Smooth muscle cell (in vitro differentiated cells): ENCODE results near the gene FZR1. TPM values are rescaled to one million over a fixed set of nuclear protein-coding genes. Genes with fewer than 3 reads are reported as not detected.

Experiments used
- DNase-seq: peaks from one replicate; lab custom pipeline; 2025; ENCODE audit not compliant: unreplicated experiment; lab: John Stamatoyannopoulos, UW
- H2AFZ ChIP-seq: fragments of 200-600 bp; sonication (generic); 2 replicates; pipeline ENCODE4 v1.6.0; 2016; ENCODE audit warnings: antibody characterized with exemption, low read depth, mild to moderate bottlenecking
- H3F3A ChIP-seq: fragments of 200-600 bp; sonication (generic); 2 replicates; pipeline ENCODE4 v1.6.0; 2017; ENCODE audit warnings: antibody characterized with exemption, low read depth
- H3K27ac ChIP-seq: fragments of 200-600 bp; sonication (generic); 2 replicates; pipeline ENCODE4 v1.5.1; 2016; ENCODE audit warnings: low read depth, mild to moderate bottlenecking
- H3K27me3 ChIP-seq: fragments of 200-600 bp; sonication (generic); 2 replicates; pipeline ENCODE4 v1.6.1; 2016; ENCODE audit warnings: low read depth, mild to moderate bottlenecking
- H3K36me3 ChIP-seq: fragments of 200-600 bp; sonication (generic); 2 replicates; pipeline ENCODE4 v1.5.1; 2016; ENCODE audit warnings: low read depth
- H3K4me1 ChIP-seq: fragments of 200-600 bp; sonication (generic); 2 replicates; pipeline ENCODE4 v1.5.1; 2016; ENCODE audit warnings: low read depth
- H3K4me2 ChIP-seq: fragments of 200-600 bp; sonication (generic); 2 replicates; pipeline ENCODE4 v1.6.0; 2016; ENCODE audit warnings: mild to moderate bottlenecking
- H3K4me3 ChIP-seq: fragments of 200-600 bp; sonication (generic); 2 replicates; pipeline ENCODE4 v1.5.1; 2016; ENCODE audit warnings: mild to moderate bottlenecking
- H3K79me2 ChIP-seq: fragments of 200-600 bp; sonication (generic); 2 replicates; pipeline ENCODE4 v1.6.0; 2016; ENCODE audit warnings: low read depth, mild to moderate bottlenecking
- H3K9ac ChIP-seq: fragments of 200-600 bp; sonication (generic); 2 replicates; pipeline ENCODE4 v1.6.0; 2016; ENCODE audit warnings: low read depth
- H3K9me3 ChIP-seq: fragments of 200-600 bp; sonication (generic); replicated peaks from 2 replicates; pipeline ENCODE4 v1.5.1; 2016; ENCODE audit warnings: low read depth
- H4K20me1 ChIP-seq: fragments of 200-600 bp; sonication (generic); 2 replicates; pipeline ENCODE4 v1.6.0; 2016; ENCODE audit warnings: low read depth
- CTCF ChIP-seq: fragments of 200-600 bp; sonication (generic); IDR thresholded peaks from 2 replicates; pipeline ENCODE4 v1.5.1; 2017; ENCODE audit warnings: borderline replicate concordance, mild to moderate bottlenecking, antibody characterized with exemption; ENCODE audit not compliant: insufficient read depth, poor library complexity, severe bottlenecking
- WGBS: methylation state at CpG from one replicate; pipeline ENCODE4 v1.1.7; 2016; ENCODE audit warnings: low lambda C conversion rate; 5-methylcytosine and 5-hydroxymethylcytosine counted together
- polyA plus RNA-seq: library from polyadenylated mRNA; unstranded; fragments of >200 nt; fragmentation: Nextera tagmentation; extraction: Ambion mirVana; gene quantifications from 2 replicates; pipeline ENCODE4 v1.2.1, GENCODE V29; 2016
- total RNA-seq: library from RNA; depleted of rRNA; stranded (reverse); fragments of >200 nt; gene quantifications from 2 replicates; pipeline ENCODE4 v1.2.3, GENCODE V29; 2014

The FZR1 gene
- total and polyA plus RNA-seq, 2 experiments from 2014 or later, result 16.3 to 49.7 TPM

- TF ChIP-seq CTCF, result no peak
- DNase-seq, result no peak
- Histone ChIP-seq H3K9me3 (no peaks in the 10 kb centered on the region), H3K79me2 (no peaks in the 10 kb centered on the region), H4K20me1 (no peaks in the 10 kb centered on the region), H3K9ac (no peak overlapping the region), H3K4me3 (no peak overlapping the region), H3K36me3 (no peaks in the 10 kb centered on the region), H3K4me2 (no peak overlapping the region), H2AFZ (no peak overlapping the region), H3K27me3 (no peaks in the 10 kb centered on the region), H3F3A (no peaks in the 10 kb centered on the region), H3K27ac (no peak overlapping the region), H3K4me1 (no peaks in the 10 kb centered on the region)
- WGBS, result 68% methylated on average over 6 of the region's 7 CpGs
Measured at GRCh38 chr19:3479177-3479833, 26.8 kb upstream of the FZR1 start.

- H3K27ac ChIP-seq, result no peak overlapping the region
- no peak for TF ChIP-seq CTCF
- no CpG with 5 or more reads among the region's 9 CpGs for WGBS
Measured at GRCh38 chr19:3479834-3480215, 26.3 kb upstream of the FZR1 start.

GRCh38 chr19:3480383-3481091 lies 25.6 kb upstream of the FZR1 start, which contains the start of gene SMIM24:
Gene SMIM24 (minus strand): TSS chr19:3480525. CDS start chr19:3480463, 62 bp downstream.
- no peaks in the 10 kb centered on the region for H4K20me1 ChIP-seq
- TF ChIP-seq CTCF, result no peak
- no peak for DNase-seq
- H3K4me2 ChIP-seq, result no peak within 1 kb of the TSS
- no peak within 1 kb of the TSS for H3K9ac ChIP-seq
- no peaks in the 10 kb centered on the region for H3F3A ChIP-seq
- no peaks in the 10 kb centered on the region for H3K9me3 ChIP-seq
- WGBS, result 86% methylated on average over 19 of the region's 27 CpGs
- no peak within 1 kb of the TSS for H3K27ac ChIP-seq
- no peak within 1 kb of the TSS for H2AFZ ChIP-seq
- H3K36me3 ChIP-seq, result no peaks in the 10 kb centered on the region
- no peaks in the 10 kb centered on the region for H3K79me2 ChIP-seq
- no peak within 1 kb of the TSS for H3K4me3 ChIP-seq
- H3K27me3 ChIP-seq, result no peaks in the 10 kb centered on the region
- no peaks in the 10 kb centered on the region for H3K4me1 ChIP-seq

More at GRCh38 chr19:3479834-3480215, 26.3 kb upstream of the FZR1 start:
- Histone ChIP-seq H3K79me2 (no peaks in the 10 kb centered on the region), H3K9ac (no peak overlapping the region), H3K4me2 (no peak overlapping the region), H3F3A (no peaks in the 10 kb centered on the region), H2AFZ (no peak overlapping the region), H3K36me3 (no peaks in the 10 kb centered on the region), H3K9me3 (no peaks in the 10 kb centered on the region), H3K4me3 (no peak overlapping the region), H4K20me1 (no peaks in the 10 kb centered on the region), H3K27me3 (no peaks in the 10 kb centered on the region), H3K4me1 (no peaks in the 10 kb centered on the region)
- no peak for DNase-seq
